Measurements from ENCODE around the gene PGP.

PGP gene

GRCh38 chr16:2223942-2224486 is 9.4 kb upstream of the PGP start:
- Histone ChIP-seq H3K27ac (ENCODE audit: low read depth, low read length, poor library complexity, severe bottlenecking) (peak overlapping the region; percentile 73), H3K4me1 (ENCODE audit: insufficient read depth, low read length, severe bottlenecking) (peaks cover 21% of the 10 kb centered on the region), H3K9me3 (ENCODE audit: low read length) (no peaks in the 10 kb centered on the region), H3K36me3 (ENCODE audit: insufficient read depth, low read length) (peaks cover 13% of the 10 kb centered on the region; the same call in 1 of the 2 replicates), H3F3A (ENCODE audit: insufficient read depth, low read length) (no peaks in the 10 kb centered on the region), H3K4me3 (ENCODE audit: low read depth, low read length, poor library complexity, severe bottlenecking) (peak overlapping the region; percentile 96), H2AFZ (ENCODE audit: low read length) (no peak overlapping the region), H3K4me2 (ENCODE audit: low read length) (peak overlapping the region; percentile 96), H3K9ac (ENCODE audit: low read length) (peak overlapping the region; percentile 93), H3K79me2 (ENCODE audit: insufficient read depth, low read length) (peaks cover 18% of the 10 kb centered on the region), H4K20me1 (ENCODE audit: insufficient read depth, low read length) (no peaks in the 10 kb centered on the region), H3K9me2 (ENCODE audit: low read depth, low read length) (no peaks in the 10 kb centered on the region), H3K27me3 (ENCODE audit: insufficient read depth, low read length) (no peaks in the 10 kb centered on the region)
- TF ChIP-seq CTCF (IDR thresholded peaks at IDR 0.05; ENCODE audit: low read length) (no peak), EZH2 (IDR thresholded peaks at IDR 0.05; ENCODE audit: borderline replicate concordance, low read length) (no peak)

- no peaks in the 10 kb centered on the region for H3K27me3 ChIP-seq (ENCODE audit: insufficient read depth, low read length)
- peaks cover 18% of the 10 kb centered on the region for H3K79me2 ChIP-seq (ENCODE audit: insufficient read depth, low read length)
- no peaks in the 10 kb centered on the region for H4K20me1 ChIP-seq (ENCODE audit: insufficient read depth, low read length)
- no peaks in the 10 kb centered on the region for H3F3A ChIP-seq (ENCODE audit: insufficient read depth, low read length)
- H3K36me3 ChIP-seq (ENCODE audit: insufficient read depth, low read length), result peaks cover 7% of the 10 kb centered on the region; the same call in 1 of the 2 replicates
- H2AFZ ChIP-seq (ENCODE audit: low read length), result no peak within 1 kb of the TSS
- no peak for TF ChIP-seq EZH2 (IDR thresholded peaks at IDR 0.05; ENCODE audit: borderline replicate concordance, low read length)
- no peak for TF ChIP-seq CTCF (IDR thresholded peaks at IDR 0.05; ENCODE audit: low read length)
- peak within 1 kb of the TSS; percentile 96 for H3K4me2 ChIP-seq (ENCODE audit: low read length)
- H3K27ac ChIP-seq (ENCODE audit: low read depth, low read length, poor library complexity, severe bottlenecking), result peak within 1 kb of the TSS; percentile 73
- H3K9me2 ChIP-seq (ENCODE audit: low read depth, low read length), result no peaks in the 10 kb centered on the region
- H3K9ac ChIP-seq (ENCODE audit: low read length), result peak within 1 kb of the TSS; percentile 93
- no peaks in the 10 kb centered on the region for H3K9me3 ChIP-seq (ENCODE audit: low read length)
- H3K4me1 ChIP-seq (ENCODE audit: insufficient read depth, low read length, severe bottlenecking), result peaks cover 21% of the 10 kb centered on the region
- peak within 1 kb of the TSS; percentile 96 for H3K4me3 ChIP-seq (ENCODE audit: low read depth, low read length, poor library complexity, severe bottlenecking)
Observed at GRCh38 chr16:2223221-2223941, 8.7 kb upstream of the PGP start, which contains the start of gene E4F1. Gene E4F1 (plus strand): TSS chr16:2223591. CDS start chr16:2223614, 23 bp downstream.

GRCh38 chr16:2216330-2216729 is 1.7 kb upstream of the PGP start:
- H3K4me2 ChIP-seq (ENCODE audit: low read length), result peak overlapping the region; percentile 47

More at GRCh38 chr16:2216330-2216729, 1.7 kb upstream of the PGP start:
- Histone ChIP-seq H3K9me3 (ENCODE audit: low read length) (no peaks in the 10 kb centered on the region), H3K4me1 (ENCODE audit: insufficient read depth, low read length, severe bottlenecking) (peaks cover 30% of the 10 kb centered on the region), H3K4me3 (ENCODE audit: low read depth, low read length, poor library complexity, severe bottlenecking) (peak overlapping the region; percentile 36), H3K79me2 (ENCODE audit: insufficient read depth, low read length) (peaks cover 6% of the 10 kb centered on the region), H3F3A (ENCODE audit: insufficient read depth, low read length) (peaks cover 6% of the 10 kb centered on the region; the same call in 1 of the 2 replicates), H2AFZ (ENCODE audit: low read length) (no peak overlapping the region), H3K9me2 (ENCODE audit: low read depth, low read length) (no peaks in the 10 kb centered on the region), H4K20me1 (ENCODE audit: insufficient read depth, low read length) (no peaks in the 10 kb centered on the region), H3K9ac (ENCODE audit: low read length) (peak overlapping the region; percentile 38; the same call in 1 of the 2 replicates), H3K27ac (ENCODE audit: low read depth, low read length, poor library complexity, severe bottlenecking) (peak overlapping the region; percentile 76), H3K27me3 (ENCODE audit: insufficient read depth, low read length) (no peaks in the 10 kb centered on the region), H3K36me3 (ENCODE audit: insufficient read depth, low read length) (peaks cover 3% of the 10 kb centered on the region; the same call in 1 of the 2 replicates)
- no peak for TF ChIP-seq CTCF (IDR thresholded peaks at IDR 0.05; ENCODE audit: low read length)
- TF ChIP-seq EZH2 (IDR thresholded peaks at IDR 0.05; ENCODE audit: borderline replicate concordance, low read length), result no peak
